RWPE2 (cell line): ENCODE data around the gene SMAD3.

Source experiments
- ATAC-seq: fragments of 200-7000 bp; cut with Tn5 transposase; 3 replicates; pipeline ENCODE4 v1.9.1; 2021; ENCODE audit warnings: low read depth
- DNase-seq: peaks from one replicate; pipeline ENCODE4 v3.0.0-alpha.2; 2020; ENCODE audit warnings: low spot score
- H3K27ac ChIP-seq: fragments of 450-650 bp; 2 replicates; pipeline ENCODE4 v1.5.1; 2017; ENCODE audit warnings: mild to moderate bottlenecking; ENCODE audit not compliant: poor library complexity, severe bottlenecking
- H3K27me3 ChIP-seq: fragments of 250-450 bp; sonication (Bioruptor Pico); 2 replicates; pipeline ENCODE4 v1.5.1; 2021; ENCODE audit warnings: mild to moderate bottlenecking, moderate library complexity; ENCODE audit not compliant: insufficient read depth, poor library complexity, severe bottlenecking
- H3K36me3 ChIP-seq: fragments of 250-450 bp; sonication (Bioruptor Pico); 2 replicates; pipeline ENCODE4 v1.5.1; 2020; ENCODE audit warnings: low read depth, mild to moderate bottlenecking, moderate library complexity
- H3K4me1 ChIP-seq: fragments of 250-450 bp; sonication (Bioruptor Pico); 2 replicates; pipeline ENCODE4 v1.5.1; 2021; ENCODE audit warnings: mild to moderate bottlenecking, moderate library complexity; ENCODE audit not compliant: insufficient read depth, poor library complexity, severe bottlenecking
- H3K4me3 ChIP-seq: fragments of 250-450 bp; sonication (Bioruptor Pico); 2 replicates; pipeline ENCODE4 v1.5.1; 2021; ENCODE audit warnings: mild to moderate bottlenecking, moderate library complexity; ENCODE audit not compliant: severe bottlenecking
- H3K9me3 ChIP-seq: fragments of 250-450 bp; sonication (Bioruptor Pico); 2 replicates; pipeline ENCODE4 v1.5.1; 2021; ENCODE audit warnings: mild to moderate bottlenecking, moderate library complexity; ENCODE audit not compliant: severe bottlenecking
- CTCF ChIP-seq: fragments of 450-650 bp; IDR thresholded peaks from one replicate; pipeline ENCODE4 v1.5.1; 2017; ENCODE audit warnings: mild to moderate bottlenecking, moderate library complexity; ENCODE audit not compliant: poor library complexity, severe bottlenecking

SMAD3 gene

GRCh38 chr15:67181221-67181639 is 115.8 kb downstream of the SMAD3 start:
- H3K27me3 ChIP-seq = no peaks in the 10 kb centered on the region
- peaks cover 23% of the 10 kb centered on the region for H3K4me1 ChIP-seq
- H3K27ac ChIP-seq = no peak overlapping the region
- ATAC-seq (no peak), DNase-seq (peak; percentile 62)
- no peaks in the 10 kb centered on the region for H3K9me3 ChIP-seq
- no peak overlapping the region for H3K4me3 ChIP-seq
- TF ChIP-seq CTCF = no peak
- peaks cover 86% of the 10 kb centered on the region for H3K36me3 ChIP-seq

GRCh38 chr15:67183443-67184169 is 118.2 kb downstream of the SMAD3 start:
- peaks cover 92% of the 10 kb centered on the region for H3K36me3 ChIP-seq
- H3K9me3 ChIP-seq = no peaks in the 10 kb centered on the region
- H3K27me3 ChIP-seq = no peaks in the 10 kb centered on the region
- no peak for TF ChIP-seq CTCF
- no peak overlapping the region for H3K27ac ChIP-seq
- DNase-seq (no peak), ATAC-seq (no peak)
- H3K4me1 ChIP-seq = peaks cover 5% of the 10 kb centered on the region
- H3K4me3 ChIP-seq = no peak overlapping the region

GRCh38 chr15:67184208-67184925 is 119.0 kb downstream of the SMAD3 start:
- Histone ChIP-seq H3K36me3 (peaks cover 93% of the 10 kb centered on the region), H3K4me1 (no peaks in the 10 kb centered on the region), H3K9me3 (no peaks in the 10 kb centered on the region), H3K27ac (no peak overlapping the region), H3K27me3 (no peaks in the 10 kb centered on the region), H3K4me3 (no peak overlapping the region)
- ATAC-seq (no peak), DNase-seq (peak; percentile 61)
- no peak for TF ChIP-seq CTCF

GRCh38 chr15:67185051-67185450 is 119.6 kb downstream of the SMAD3 start:
- H3K9me3 ChIP-seq = no peaks in the 10 kb centered on the region
- H3K27ac ChIP-seq = no peak overlapping the region
- no peak for TF ChIP-seq CTCF
- no peaks in the 10 kb centered on the region for H3K27me3 ChIP-seq
- H3K4me1 ChIP-seq = no peaks in the 10 kb centered on the region
- H3K4me3 ChIP-seq = no peak overlapping the region
- no peak for DNase-seq
- H3K36me3 ChIP-seq = peaks cover 93% of the 10 kb centered on the region
- ATAC-seq = no peak
